ENCODE results near the gene PSMD14.
"Not testable (repeated sequence)": the region's sequence is repeated elsewhere in the genome, so short reads cannot be mapped to it uniquely, and the experiment has no call there.

Gene PSMD14

GRCh38 chr2:161357097-161357496, 48.9 kb downstream of the PSMD14 start:
- no peak for DNase-seq (ENCODE audit: low read depth)
- TF ChIP-seq CTCF (IDR thresholded peaks at IDR 0.05; ENCODE audit: low read depth, low read length) (no peak), POLR2A (IDR thresholded peaks at IDR 0.05; ENCODE audit: extremely low read depth, insufficient read length) (no peak), MAX (IDR thresholded peaks at IDR 0.05; ENCODE audit: low read depth, low read length) (no peak), MYC (IDR thresholded peaks at IDR 0.05; ENCODE audit: low read depth, low read length) (no peak)
- H3K4me3 ChIP-seq (ENCODE audit: low read depth, low read length), result no peak overlapping the region

- no peak for DNase-seq (ENCODE audit: low read depth)
- TF ChIP-seq CTCF (IDR thresholded peaks at IDR 0.05; ENCODE audit: low read depth, low read length) (no peak), POLR2A (IDR thresholded peaks at IDR 0.05; ENCODE audit: extremely low read depth, insufficient read length) (no peak), MAX (IDR thresholded peaks at IDR 0.05; ENCODE audit: low read depth, low read length) (no peak), MYC (IDR thresholded peaks at IDR 0.05; ENCODE audit: low read depth, low read length) (no peak)
- no peak overlapping the region for H3K4me3 ChIP-seq (ENCODE audit: low read depth, low read length)
Measured at GRCh38 chr2:161358838-161359237, 50.6 kb downstream of the PSMD14 start.

- H3K4me3 ChIP-seq (ENCODE audit: low read depth, low read length); DNase-seq (ENCODE audit: low read depth): not testable (repeated sequence)
Measured at GRCh38 chr2:161360095-161360654, 52.0 kb downstream of the PSMD14 start.

- no peak overlapping the region for H3K4me3 ChIP-seq (ENCODE audit: low read depth, low read length)
- DNase-seq (ENCODE audit: low read depth), result no peak
- no peak for TF ChIP-seq CTCF (IDR thresholded peaks at IDR 0.05; ENCODE audit: low read depth, low read length)
Measured at GRCh38 chr2:161362568-161363166, 54.4 kb downstream of the PSMD14 start.

GRCh38 chr2:161367675-161368074, 59.5 kb downstream of the PSMD14 start:
- TF ChIP-seq CTCF (IDR thresholded peaks at IDR 0.05; ENCODE audit: low read depth, low read length) (no peak), MYC (IDR thresholded peaks at IDR 0.05; ENCODE audit: low read depth, low read length) (no peak), POLR2A (IDR thresholded peaks at IDR 0.05; ENCODE audit: extremely low read depth, insufficient read length) (no peak), MAX (IDR thresholded peaks at IDR 0.05; ENCODE audit: low read depth, low read length) (no peak)
- DNase-seq (ENCODE audit: low read depth), result no peak
- H3K4me3 ChIP-seq (ENCODE audit: low read depth, low read length), result no peak overlapping the region

- no peak overlapping the region for H3K4me3 ChIP-seq (ENCODE audit: low read depth, low read length)
- TF ChIP-seq MYC (IDR thresholded peaks at IDR 0.05; ENCODE audit: low read depth, low read length) (no peak), POLR2A (IDR thresholded peaks at IDR 0.05; ENCODE audit: extremely low read depth, insufficient read length) (no peak), MAX (IDR thresholded peaks at IDR 0.05; ENCODE audit: low read depth, low read length) (no peak), CTCF (IDR thresholded peaks at IDR 0.05; ENCODE audit: low read depth, low read length) (no peak)
- DNase-seq (ENCODE audit: low read depth), result no peak
Measured at GRCh38 chr2:161369311-161369710, 61.1 kb downstream of the PSMD14 start.
